Parathyroid adenoma (tissue), 2 donors: ENCODE data around the gene ATP8B4.
"Not testable (repeated sequence)": the region's sequence is repeated elsewhere in the genome, so short reads cannot be mapped to it uniquely, and the experiment has no call there.

Experiments used
- H2AFZ ChIP-seq: fragments of 300-600 bp; sonication (generic); one replicate; pipeline ENCODE4 v1.7.0; 2017; ENCODE audit warnings: antibody characterized with exemption, mild to moderate bottlenecking
- H3K27ac ChIP-seq: fragments of 300-600 bp; sonication (generic); one replicate; pipeline ENCODE4 v1.7.0; 2017
- H3K27me3 ChIP-seq: fragments of 300-600 bp; sonication (generic); one replicate; pipeline ENCODE4 v1.7.0; 2017; ENCODE audit warnings: low read length; ENCODE audit not compliant: control insufficient read depth, insufficient read depth
- H3K36me3 ChIP-seq: fragments of 300-600 bp; sonication (generic); one replicate; pipeline ENCODE4 v1.7.0; 2017; ENCODE audit warnings: low read length; ENCODE audit not compliant: control insufficient read depth, insufficient read depth
- H3K4me1 ChIP-seq: fragments of 300-600 bp; sonication (generic); one replicate; pipeline ENCODE4 v1.7.0; 2017; ENCODE audit warnings: control low read depth
- H3K4me2 ChIP-seq: fragments of 300-600 bp; sonication (generic); one replicate; pipeline ENCODE4 v1.7.0; 2017; ENCODE audit warnings: low read length
- H3K4me3 ChIP-seq: fragments of 300-600 bp; sonication (generic); one replicate; pipeline ENCODE4 v1.7.0; 2017; ENCODE audit warnings: low read depth, low read length
- H3K79me2 ChIP-seq: fragments of 300-600 bp; sonication (generic); one replicate; pipeline ENCODE4 v1.7.0; 2017; ENCODE audit warnings: control low read depth
- H3K9ac ChIP-seq: fragments of 300-600 bp; sonication (generic); one replicate; pipeline ENCODE4 v1.7.0; 2017; ENCODE audit warnings: mild to moderate bottlenecking
- H3K9me3 ChIP-seq: fragments of 300-600 bp; sonication (generic); one replicate; pipeline ENCODE4 v1.7.0; 2017; ENCODE audit warnings: low read length; ENCODE audit not compliant: control insufficient read depth
- TF ChIP-seq, protein P1 (sequence below): fragments of 300-600 bp; sonication (generic); IDR thresholded peaks from one replicate; pipeline ENCODE4 v1.7.0; 2017; ENCODE audit warnings: antibody characterized with exemption, mild to moderate bottlenecking
- donor health status: primary hyperparathyroidism.

The ATP8B4 gene

GRCh38 chr15:49964551-49964950 is 154.5 kb downstream of the ATP8B4 start:
- H3K4me3 ChIP-seq = no peak overlapping the region
- no peak overlapping the region for H3K4me2 ChIP-seq
- H3K9me3 ChIP-seq = no peaks in the 10 kb centered on the region
- no peaks in the 10 kb centered on the region for H3K36me3 ChIP-seq
- H2AFZ ChIP-seq = no peak overlapping the region
- H3K4me1 ChIP-seq = no peaks in the 10 kb centered on the region
- no peak overlapping the region for H3K9ac ChIP-seq
- H3K27me3 ChIP-seq = no peaks in the 10 kb centered on the region
- TF ChIP-seq, protein P1, sequence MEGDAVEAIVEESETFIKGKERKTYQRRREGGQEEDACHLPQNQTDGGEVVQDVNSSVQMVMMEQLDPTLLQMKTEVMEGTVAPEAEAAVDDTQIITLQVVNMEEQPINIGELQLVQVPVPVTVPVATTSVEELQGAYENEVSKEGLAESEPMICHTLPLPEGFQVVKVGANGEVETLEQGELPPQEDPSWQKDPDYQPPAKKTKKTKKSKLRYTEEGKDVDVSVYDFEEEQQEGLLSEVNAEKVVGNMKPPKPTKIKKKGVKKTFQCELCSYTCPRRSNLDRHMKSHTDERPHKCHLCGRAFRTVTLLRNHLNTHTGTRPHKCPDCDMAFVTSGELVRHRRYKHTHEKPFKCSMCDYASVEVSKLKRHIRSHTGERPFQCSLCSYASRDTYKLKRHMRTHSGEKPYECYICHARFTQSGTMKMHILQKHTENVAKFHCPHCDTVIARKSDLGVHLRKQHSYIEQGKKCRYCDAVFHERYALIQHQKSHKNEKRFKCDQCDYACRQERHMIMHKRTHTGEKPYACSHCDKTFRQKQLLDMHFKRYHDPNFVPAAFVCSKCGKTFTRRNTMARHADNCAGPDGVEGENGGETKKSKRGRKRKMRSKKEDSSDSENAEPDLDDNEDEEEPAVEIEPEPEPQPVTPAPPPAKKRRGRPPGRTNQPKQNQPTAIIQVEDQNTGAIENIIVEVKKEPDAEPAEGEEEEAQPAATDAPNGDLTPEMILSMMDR = no peak
- no peak overlapping the region for H3K27ac ChIP-seq
- H3K79me2 ChIP-seq = no peaks in the 10 kb centered on the region

GRCh38 chr15:49964061-49964460 is 155.0 kb downstream of the ATP8B4 start:
- H3K79me2 ChIP-seq = no peaks in the 10 kb centered on the region
- no peak overlapping the region for H3K4me2 ChIP-seq
- H3K4me3 ChIP-seq = no peak overlapping the region
- H3K9ac ChIP-seq = no peak overlapping the region
- H3K27me3 ChIP-seq = no peaks in the 10 kb centered on the region
- TF ChIP-seq, protein P1 = no peak
- H3K4me1 ChIP-seq = no peaks in the 10 kb centered on the region
- no peak overlapping the region for H3K27ac ChIP-seq
- no peaks in the 10 kb centered on the region for H3K9me3 ChIP-seq
- H2AFZ ChIP-seq = no peak overlapping the region
- H3K36me3 ChIP-seq = no peaks in the 10 kb centered on the region

DNA sequence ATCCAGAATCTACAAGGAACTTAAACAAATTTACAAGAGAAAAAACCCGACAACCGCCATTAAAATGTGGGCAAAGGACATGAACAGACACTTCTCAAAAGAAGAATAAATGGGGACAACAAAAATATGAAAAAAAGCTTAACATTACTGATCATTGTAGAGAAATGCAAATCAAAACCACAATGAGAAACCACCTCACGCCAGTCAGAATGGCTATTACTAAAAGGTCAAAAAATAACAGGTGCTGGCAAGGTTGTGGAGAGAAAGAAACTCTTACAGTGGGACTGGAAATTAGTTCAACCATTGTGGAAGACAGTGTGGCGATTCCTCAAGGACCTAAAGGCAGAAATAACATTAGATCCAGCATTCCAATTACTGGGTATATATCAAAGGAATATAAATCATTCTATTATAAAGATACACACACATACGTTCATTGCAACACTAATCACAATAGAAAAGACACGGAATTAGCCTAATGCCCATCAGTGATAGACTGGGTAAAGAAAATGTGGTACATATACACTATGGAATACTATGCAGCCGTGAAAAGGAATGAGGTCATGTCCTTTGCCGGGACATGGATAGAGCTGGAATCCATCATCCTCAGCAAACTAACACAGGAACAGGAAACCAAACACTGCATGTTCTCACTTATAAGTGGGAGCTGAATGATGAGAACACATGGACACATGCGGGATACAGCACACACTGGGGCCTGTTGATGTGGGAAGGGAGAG is 155.8 kb downstream of the ATP8B4 start:
- not testable (repeated sequence) for H3K4me3 ChIP-seq, H2AFZ ChIP-seq, H3K27me3 ChIP-seq, H3K4me2 ChIP-seq, H3K9me3 ChIP-seq, H3K4me1 ChIP-seq, H3K27ac ChIP-seq, H3K36me3 ChIP-seq, H3K9ac ChIP-seq, H3K79me2 ChIP-seq

GRCh38 chr15:49962044-49962602 is 156.9 kb downstream of the ATP8B4 start:
- Histone ChIP-seq H3K4me1 (no peaks in the 10 kb centered on the region), H3K9me3 (no peaks in the 10 kb centered on the region), H3K36me3 (no peaks in the 10 kb centered on the region), H2AFZ (no peak overlapping the region), H3K4me2 (no peak overlapping the region), H3K9ac (no peak overlapping the region), H3K4me3 (no peak overlapping the region), H3K79me2 (no peaks in the 10 kb centered on the region), H3K27me3 (no peaks in the 10 kb centered on the region), H3K27ac (no peak overlapping the region)
- TF ChIP-seq, protein P1 = no peak

DNA sequence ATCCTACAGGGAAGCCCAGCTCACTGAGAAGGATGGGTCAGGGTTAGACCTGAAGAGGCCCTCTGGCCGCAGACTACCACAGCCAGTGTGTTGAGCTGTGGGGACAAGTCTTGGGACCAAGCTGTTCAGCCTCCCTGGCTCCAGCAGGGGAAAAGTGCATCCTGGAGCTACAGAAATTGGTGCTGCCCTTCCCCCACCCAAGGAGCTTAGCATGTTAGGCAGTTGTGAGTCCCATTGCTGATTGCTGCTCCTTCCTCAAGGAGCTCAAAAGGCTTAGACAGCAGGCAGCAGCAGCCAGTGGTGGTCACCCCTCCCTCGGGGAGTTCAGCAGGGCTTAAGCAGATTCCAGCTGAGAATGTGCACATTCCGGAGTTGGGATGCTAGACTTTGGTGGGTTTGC is 165.6 kb downstream of the ATP8B4 start:
- H2AFZ ChIP-seq = no peak overlapping the region
- TF ChIP-seq, protein P1 = no peak
- H3K27ac ChIP-seq = no peak overlapping the region
- no peaks in the 10 kb centered on the region for H3K9me3 ChIP-seq
- H3K9ac ChIP-seq = no peak overlapping the region
- no peak overlapping the region for H3K4me2 ChIP-seq
- H3K27me3 ChIP-seq = no peaks in the 10 kb centered on the region
- H3K79me2 ChIP-seq = no peaks in the 10 kb centered on the region
- H3K36me3 ChIP-seq = no peaks in the 10 kb centered on the region
- no peaks in the 10 kb centered on the region for H3K4me1 ChIP-seq
- H3K4me3 ChIP-seq = no peak overlapping the region
